T-helper 1 cell treated with Interleukin-12 subunit alpha and Interleukin-12 subunit beta and Interleukin-4 antibody, amounts not matched to agents 30 ng/mL and 1 ng/mL, for 36 hours (primary cell): ENCODE measurements around the gene AKR1A1. TPM values are rescaled to one million over a fixed set of nuclear protein-coding genes. Genes with fewer than 3 reads are reported as not detected.
"Not testable (repeated sequence)": the region's sequence is repeated elsewhere in the genome, so short reads cannot be mapped to it uniquely, and the experiment has no call there.

Source experiments
- intact Hi-C: fragments of 100-400 bp; cut with micrococcal nuclease; formaldehyde crosslinking; loops from one replicate; pipeline ENCODE4 v1.15.1; 2024
- total RNA-seq: library from RNA; stranded (reverse); gene quantifications from 2 replicates; pipeline ENCODE4 v1.2.3, GENCODE V29; 2022

AKR1A1 gene
- total RNA-seq, 1 donor from 2014 or later = 177 TPM

- intact Hi-C loops = no loop called here
Observed at GRCh38 chr1:45567911-45568310, 17.3 kb downstream of the AKR1A1 start.

DNA sequence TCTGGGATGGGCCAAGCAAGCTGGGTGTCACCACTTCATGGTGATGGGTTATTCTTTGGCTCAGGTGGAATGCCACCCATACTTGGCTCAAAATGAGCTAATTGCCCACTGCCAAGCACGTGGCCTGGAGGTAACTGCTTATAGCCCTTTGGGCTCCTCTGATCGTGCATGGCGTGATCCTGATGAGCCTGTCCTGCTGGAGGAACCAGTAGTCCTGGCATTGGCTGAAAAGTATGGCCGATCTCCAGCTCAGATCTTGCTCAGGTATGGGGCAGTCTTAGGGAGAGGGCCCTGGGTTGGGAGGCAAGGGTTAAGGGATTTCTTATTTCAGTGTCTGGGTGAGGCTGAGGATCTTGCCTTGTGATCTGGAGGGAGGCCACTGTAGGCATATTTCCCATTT is 17.8 kb downstream of the AKR1A1 start:
- intact Hi-C loops = no loop called here

- intact Hi-C loops = no loop called here
Observed at GRCh38 chr1:45569571-45569961, 18.9 kb downstream of the AKR1A1 start.

GRCh38 chr1:45569962-45570581 is 19.4 kb downstream of the AKR1A1 start:
- intact Hi-C loops = loop anchor here (1.0 kb wide), 8 partner anchors 13 to 230 kb away; partner anchors contain the start of genes CCDC163, MMACHC, MUTYH and PRDX1

DNA sequence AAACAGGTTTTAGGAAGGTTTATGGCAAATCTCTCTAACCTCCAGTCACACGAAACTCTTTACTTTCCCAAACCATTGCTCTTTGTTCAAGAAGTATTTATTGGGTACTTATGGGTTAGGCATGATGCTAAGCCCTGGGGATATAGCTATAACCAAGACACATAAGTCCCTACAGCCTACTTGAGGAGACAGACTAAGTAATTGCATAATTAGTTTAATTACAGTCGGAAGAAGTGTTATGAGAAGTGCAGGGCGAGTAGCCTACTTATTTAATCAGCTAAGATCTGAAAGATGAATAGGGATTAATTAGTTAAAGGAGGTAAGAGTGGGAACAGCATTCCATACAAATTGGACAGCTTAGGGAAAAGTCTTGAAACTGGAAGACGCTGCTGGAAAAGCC is 20.0 kb downstream of the AKR1A1 start:
- intact Hi-C loops = loop anchor here (1.0 kb wide), 8 partner anchors 13 to 230 kb away; partner anchors contain the start of genes CCDC163, MMACHC, MUTYH and PRDX1

DNA sequence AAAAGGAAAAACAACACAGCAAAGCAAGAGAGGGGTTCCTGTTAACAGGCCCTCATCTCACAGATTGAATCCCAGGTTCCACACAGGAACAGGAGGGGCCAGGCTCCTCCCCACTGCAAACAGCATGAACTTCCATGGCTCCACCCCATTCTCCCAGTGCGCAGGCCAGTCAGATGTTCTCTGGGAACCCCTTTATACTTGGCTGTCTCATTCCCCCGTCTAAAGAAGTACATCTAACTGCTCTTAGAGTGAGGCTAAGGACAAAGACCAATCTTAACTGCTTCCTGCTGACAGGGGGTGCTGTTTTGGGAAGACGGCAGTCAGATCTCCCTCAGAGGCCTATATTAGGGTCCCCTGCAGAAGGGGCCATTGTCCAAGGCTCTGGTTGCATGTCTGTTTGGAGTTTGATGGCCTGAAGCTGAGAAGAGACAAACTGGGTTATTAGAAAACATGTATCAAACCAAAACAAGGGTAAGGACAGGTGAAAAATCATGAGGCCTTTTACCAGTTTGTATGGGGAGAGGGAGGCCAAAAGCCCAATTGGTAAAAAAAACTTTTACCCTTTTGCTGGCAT is 22.7 kb downstream of the AKR1A1 start:
- intact Hi-C loops = no loop called here

GRCh38 chr1:45574105-45574626 is 23.5 kb downstream of the AKR1A1 start:
- intact Hi-C loops = no loop called here

DNA sequence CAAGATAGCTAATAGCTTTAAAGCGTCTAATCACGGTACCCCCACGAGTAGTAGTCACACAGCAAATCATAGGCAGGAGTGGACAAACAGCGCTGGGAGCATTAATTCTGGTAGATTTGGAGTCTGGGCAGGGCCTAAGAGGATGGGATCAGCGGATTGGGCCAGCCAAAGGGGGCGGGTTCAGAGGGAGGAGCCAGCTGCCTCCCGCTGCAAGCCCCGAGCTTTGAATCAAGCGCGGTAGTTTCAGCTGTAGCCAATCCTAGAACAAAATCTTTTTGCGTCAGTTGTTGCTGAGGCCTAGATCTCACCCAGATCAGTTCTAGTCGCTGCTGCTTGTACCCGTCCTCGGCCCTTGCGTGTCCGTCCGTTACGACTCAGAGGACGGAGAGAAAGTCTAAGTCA is 32.6 kb downstream of the AKR1A1 start:
- intact Hi-C loops = loop anchor here (1.0 to 10.0 kb wide), 15 partner anchors 13 to 1608 kb away; partner anchors contain the start of genes ATP6V0B, B4GALT2, CCDC163 and DPH2

DNA sequence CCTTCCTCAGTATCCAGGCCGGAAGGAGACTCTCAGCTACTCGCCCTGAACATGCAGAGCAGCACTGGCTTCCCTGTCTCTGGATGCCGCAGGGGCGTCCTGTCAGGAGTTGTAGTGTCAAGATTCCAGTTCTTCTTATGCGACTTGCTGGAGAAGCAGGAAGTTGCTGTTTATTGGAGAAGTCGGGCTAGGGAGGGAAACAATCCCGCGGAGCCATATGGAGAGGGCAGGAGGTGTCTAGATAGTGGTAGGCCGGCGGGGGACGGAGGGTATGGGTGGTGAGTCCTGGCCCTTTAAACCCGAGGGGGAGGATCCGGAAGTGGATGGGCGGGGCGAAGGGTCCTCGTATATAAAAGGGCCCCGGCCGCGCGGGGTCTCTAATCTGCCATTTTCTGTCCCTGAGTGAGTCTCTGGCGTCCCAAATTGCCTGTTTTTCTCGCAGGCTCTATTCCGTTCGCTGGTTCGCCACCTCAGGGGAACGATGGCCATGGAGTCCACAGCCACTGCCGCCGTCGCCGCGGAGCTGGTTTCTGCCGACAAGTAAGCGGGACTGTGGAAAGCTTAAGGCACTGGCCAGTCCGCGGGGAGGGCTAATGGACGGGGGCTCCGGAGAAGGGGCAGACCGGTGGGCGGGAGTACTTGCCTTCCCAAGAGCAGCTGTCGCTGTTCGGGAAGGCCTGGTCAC is 33.2 kb downstream of the AKR1A1 start, which contains the start of gene NASP:
NASP (plus strand) TSS at position 376 of the 685 bp plus-strand sequence; CDS start at position 482, 106 bp downstream.
- intact Hi-C loops = loop anchor here (1.0 to 10.0 kb wide), 22 partner anchors 14 to 1609 kb away; partner anchors contain the start of genes ATP6V0B, B4GALT2, CCDC163 and DPH2

DNA sequence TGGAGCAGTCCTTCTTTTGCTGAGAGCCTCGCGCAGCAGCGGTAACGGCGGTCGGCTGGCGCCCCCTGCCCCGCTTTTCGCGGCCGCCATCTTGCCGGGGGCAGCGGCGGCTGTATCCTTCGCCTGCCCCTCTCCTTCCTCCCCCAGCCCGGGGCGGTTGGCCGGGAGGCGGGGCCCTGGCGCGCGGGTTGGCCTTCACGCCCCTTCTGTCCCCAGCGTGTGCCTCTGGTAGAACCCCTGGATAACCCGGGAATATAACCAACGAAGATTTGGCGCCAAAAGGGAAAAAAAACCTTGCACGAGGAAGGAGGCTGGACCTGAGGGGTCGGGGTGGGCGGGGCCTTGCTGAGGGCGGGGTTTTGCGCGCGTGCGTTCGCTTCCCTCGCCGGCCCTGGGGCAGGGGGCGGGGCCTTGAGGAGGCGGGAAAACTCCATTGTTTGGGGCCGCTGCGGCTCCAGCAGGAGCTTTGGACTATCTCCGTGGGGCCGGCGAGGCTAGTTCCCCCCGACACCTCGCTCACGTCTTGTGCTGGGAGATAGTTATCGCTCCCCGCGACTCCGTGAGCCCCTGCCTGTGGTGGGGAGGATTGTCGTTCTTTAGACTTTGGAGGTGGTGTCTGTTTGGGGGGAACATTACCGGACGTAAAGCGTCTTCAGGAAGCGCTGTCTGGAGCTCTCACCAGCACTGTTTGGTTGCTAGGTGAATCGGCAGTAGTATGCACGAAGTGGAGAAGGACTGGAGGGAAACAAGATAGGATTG is 33.9 kb downstream of the AKR1A1 start:
- intact Hi-C loops = loop anchor here (1.0 to 10.0 kb wide), 11 partner anchors 33 to 1610 kb away; partner anchors contain the start of genes ATP6V0B, B4GALT2, DPH2 and ERI3

- intact Hi-C loops = loop anchor here (2.0 to 10.0 kb wide), 4 partner anchors 257 to 1610 kb away; partner anchors contain the start of genes ATP6V0B, B4GALT2, DPH2 and POMGNT1
Observed at GRCh38 chr1:45585110-45585426, 34.4 kb downstream of the AKR1A1 start.

GRCh38 chr1:45585496-45586075 is 35.0 kb downstream of the AKR1A1 start:
- intact Hi-C loops = loop anchor here (1.0 to 10.0 kb wide), 5 partner anchors 165 to 1611 kb away; partner anchors contain the start of genes ATP6V0B, B4GALT2, DPH2 and IPP

GRCh38 chr1:45586769-45587168 is 36.1 kb downstream of the AKR1A1 start:
- intact Hi-C loops = loop anchor here (1.0 to 10.0 kb wide), 3 partner anchors 164 to 1612 kb away; partner anchors contain the start of genes ATP6V0B, B4GALT2, DPH2 and IPP

DNA sequence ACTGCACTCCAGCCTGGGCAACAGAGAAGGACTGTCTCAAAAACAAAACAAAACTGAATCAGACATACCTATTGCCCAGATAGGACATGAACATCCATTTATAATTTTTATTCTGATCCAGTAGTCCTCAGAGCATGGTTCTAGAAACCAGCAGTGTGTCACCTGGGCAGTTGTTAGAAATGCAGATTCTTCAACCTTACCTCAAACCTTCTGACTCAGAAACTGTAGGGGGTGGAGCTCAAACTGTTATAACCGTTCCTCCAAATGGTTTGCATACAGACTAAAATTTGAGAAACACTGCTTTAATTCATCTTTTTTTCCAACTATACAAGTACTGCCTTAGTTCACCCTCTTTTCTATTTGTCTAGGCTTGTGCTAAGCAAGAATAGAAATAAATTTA is 39.2 kb downstream of the AKR1A1 start:
- intact Hi-C loops = loop anchor here (5.0 to 10.0 kb wide), 2 partner anchors 252 to 1615 kb away; partner anchors contain the start of genes ATP6V0B, B4GALT2 and DPH2

- intact Hi-C loops = no loop called here
Observed at GRCh38 chr1:45594412-45594811, 43.8 kb downstream of the AKR1A1 start.

- intact Hi-C loops = not testable (repeated sequence)
Observed at GRCh38 chr1:45596765-45597164, 46.1 kb downstream of the AKR1A1 start.

DNA sequence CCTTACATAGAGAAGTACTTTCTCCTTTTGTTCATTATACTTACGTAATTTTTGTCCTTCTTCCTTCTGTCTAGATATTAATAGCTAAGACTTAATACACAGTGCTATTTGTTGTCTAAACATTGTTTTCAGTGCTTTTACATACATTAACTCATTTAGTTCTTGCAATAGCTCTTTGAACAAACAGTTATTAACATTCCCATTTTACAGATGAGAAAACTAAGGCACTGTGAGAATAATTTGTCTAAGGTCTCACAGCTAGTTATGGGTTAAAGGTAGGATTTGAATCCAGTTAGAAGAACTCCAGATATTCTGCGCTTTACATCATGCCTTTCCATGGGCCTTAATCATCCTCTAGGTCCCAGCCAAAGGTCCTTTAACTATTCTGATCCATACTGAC is 53.6 kb downstream of the AKR1A1 start:
- intact Hi-C loops = no loop called here

DNA sequence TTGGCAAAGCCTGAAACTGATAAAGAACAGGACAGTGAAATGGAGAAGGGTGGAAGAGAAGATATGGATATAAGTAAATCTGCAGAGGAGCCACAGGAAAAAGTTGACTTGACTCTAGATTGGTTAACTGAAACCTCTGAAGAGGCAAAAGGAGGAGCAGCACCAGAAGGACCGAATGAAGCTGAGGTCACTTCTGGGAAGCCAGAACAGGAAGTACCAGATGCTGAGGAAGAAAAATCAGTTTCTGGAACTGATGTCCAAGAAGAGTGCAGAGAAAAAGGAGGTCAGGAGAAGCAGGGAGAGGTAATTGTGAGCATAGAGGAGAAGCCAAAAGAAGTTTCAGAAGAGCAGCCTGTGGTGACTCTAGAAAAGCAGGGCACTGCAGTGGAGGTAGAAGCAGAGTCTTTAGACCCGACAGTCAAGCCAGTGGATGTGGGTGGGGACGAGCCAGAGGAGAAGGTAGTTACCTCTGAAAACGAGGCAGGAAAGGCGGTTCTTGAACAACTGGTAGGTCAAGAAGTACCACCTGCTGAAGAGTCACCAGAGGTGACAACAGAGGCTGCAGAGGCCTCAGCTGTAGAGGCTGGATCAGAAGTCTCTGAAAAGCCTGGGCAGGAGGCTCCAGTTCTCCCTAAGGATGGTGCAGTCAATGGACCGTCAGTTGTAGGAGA is 56.9 kb downstream of the AKR1A1 start:
- intact Hi-C loops = no loop called here
